ENCODE results near the gene APP.

DNA sequence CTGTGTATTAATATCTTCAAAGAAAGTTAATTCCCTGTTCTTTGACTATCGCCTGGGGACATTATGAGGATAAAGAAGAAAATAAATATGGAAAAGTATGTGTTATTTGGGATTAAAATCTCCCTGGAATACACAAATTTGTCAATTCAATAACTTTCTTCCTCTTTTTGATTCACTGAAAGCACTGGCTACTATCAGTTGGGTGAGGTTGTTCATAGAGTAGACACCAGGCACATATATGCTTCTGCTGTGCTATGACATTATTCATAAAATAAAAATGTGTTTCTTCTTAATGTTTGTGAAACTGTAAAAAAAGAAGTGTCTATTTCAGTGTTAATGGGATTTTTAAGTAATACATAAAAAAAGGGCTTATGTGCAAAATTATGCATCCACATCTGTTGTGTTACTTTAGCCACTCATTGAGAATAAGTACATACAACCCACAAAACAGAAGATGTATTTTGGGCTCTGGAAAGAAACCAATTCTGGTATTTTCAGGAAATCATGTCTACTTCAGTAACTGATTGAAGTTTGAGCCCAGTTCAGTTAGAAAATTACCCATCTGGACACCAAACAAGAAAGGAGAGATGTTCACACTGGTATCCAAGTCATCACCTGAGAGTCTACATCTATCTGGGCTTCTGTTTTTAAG, 266.4 kb downstream of the APP start:
- TF ChIP-seq CTCF (IDR thresholded peaks at IDR 0.05) (no peak), POLR2A (IDR thresholded peaks at IDR 0.05) (no peak)
